ENCODE data around the gene MAGI2.

Gene MAGI2

GRCh38 chr7:78895393-78895792 is 558.1 kb downstream of the MAGI2 start:
- DNase-seq = no peak

DNA sequence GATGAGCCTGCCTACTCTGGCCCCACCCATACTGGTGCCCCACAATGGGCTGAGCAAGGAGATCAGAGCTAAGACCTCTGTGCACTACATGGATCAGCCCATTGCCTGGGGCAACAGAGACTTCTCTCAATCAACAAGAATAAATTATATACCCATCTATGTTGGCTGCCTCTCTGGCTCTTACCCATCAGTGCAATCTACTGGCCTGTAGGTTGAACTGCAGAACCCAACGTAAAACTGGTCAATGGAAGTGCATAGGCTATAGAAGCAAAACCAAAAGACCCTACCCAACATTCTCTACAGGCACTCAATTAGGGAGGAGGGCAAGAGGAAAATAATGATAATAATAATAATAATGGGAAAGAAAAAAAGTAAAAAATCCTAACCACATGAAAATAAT is 574.3 kb downstream of the MAGI2 start:
- no peak for DNase-seq

DNA sequence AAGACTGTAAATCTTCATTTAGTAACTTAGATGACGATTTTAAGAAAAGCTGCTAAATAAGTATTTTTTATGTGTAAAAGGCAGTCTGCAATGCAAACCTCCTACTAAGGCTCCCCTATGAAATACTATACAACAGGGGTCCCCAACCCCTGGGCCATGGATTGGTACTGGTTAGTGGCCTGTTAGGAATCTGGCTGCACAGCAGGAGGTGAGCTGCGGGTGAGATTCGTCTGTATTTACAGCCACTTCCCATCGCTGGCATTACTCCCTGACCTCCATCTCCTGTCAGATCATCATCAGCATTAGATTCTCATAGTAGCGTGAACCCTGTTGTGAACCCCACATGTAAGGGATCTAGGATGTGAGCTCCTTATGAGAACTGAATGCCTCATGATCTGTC is 580.4 kb downstream of the MAGI2 start:
- no peak for DNase-seq

GRCh38 chr7:78864339-78864738 is 589.1 kb downstream of the MAGI2 start:
- DNase-seq = no peak

DNA sequence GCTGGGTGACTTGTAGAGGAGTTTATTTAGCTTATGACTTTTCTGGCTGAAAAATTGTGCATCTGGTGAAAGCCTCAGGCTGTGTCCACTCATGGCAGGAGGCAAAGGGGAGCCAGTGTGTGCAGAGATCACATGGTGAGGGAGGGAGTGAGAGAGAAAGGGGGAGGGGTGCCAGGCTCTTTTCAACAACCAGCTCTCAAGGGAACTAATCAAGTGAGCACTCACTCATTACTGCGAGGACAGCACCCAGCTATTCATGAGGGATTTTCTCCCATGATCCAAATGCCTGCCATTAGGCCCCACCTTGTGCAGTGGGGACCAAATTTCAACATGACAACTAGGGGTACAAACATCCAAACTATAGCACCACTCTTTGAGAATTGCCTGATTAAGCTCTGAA is 590.2 kb downstream of the MAGI2 start:
- DNase-seq = no peak

GRCh38 chr7:78862411-78862900 is 591.0 kb downstream of the MAGI2 start:
- DNase-seq = no peak

- DNase-seq = no peak
Observed at GRCh38 chr7:78852951-78853350, 600.5 kb downstream of the MAGI2 start.

DNA sequence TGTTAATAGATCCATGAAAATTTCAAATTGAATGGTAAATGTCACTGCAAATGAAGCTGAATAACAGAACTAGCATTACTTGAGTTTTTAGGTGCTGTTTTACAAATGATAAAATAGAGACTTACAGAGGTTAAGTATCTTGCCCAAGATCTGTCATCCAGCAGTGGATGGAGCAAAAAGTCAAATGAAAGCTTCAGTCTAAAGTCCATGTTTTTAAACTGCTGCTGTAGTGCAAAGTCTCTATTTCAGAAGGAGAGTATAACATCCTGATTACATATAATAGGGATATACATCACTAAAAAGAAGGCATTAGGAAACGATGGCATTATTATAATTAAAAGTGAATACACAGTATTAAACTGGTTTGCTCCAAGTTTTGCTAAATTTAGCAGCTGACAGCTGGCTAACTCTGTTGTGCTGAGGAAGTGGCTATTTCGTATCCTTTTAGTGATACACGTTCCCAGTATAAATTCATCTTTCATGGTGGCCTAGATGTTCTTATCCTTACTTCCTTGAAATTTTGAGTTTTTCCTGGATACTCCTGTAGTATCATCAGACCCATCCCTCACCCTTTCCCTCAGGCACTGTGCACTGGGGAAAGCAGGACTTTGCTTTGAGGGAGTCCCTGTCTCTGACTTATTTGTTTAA is 603.2 kb downstream of the MAGI2 start:
- no peak for DNase-seq

- DNase-seq = no peak
Observed at GRCh38 chr7:78845155-78845554, 608.3 kb downstream of the MAGI2 start.

DNA sequence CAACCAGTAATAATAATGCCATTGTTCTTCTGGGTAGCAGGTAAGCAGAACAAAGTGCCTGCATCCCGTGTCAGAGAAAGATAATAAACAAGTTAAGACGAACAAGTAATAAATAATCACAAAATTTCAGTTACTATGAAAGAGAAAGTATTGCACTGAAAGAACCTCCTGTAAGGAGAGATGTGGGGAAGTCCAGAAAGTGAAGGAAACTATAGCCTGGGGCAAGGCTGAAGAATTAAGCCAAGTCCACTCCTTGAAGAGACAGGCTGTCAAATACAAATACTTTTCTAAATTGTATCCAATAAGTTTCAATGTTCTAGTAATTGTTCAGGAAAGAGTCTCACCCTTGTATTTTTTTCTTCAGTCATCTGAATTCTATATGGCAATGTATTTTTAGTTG is 611.4 kb downstream of the MAGI2 start:
- no peak for DNase-seq

DNA sequence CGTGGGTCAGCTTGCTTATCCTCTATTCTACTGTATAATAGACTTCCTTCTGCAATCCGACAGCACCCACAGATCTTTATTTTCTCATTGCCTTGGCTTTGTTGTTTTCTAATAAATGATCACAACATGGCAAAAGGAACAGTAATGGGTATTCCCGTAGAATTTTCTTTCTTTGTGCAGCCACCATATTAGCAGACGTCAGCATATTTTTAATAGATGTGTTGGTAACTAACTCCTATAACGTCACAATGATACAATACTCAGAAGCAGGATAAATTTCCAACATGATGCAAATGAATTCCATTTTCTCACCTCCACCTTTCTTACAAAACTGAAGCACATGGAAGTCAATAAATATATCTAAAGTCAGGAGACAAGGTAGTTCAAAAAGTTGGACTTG is 617.6 kb downstream of the MAGI2 start:
- DNase-seq = no peak

- no peak for DNase-seq
Observed at GRCh38 chr7:78828317-78828716, 625.1 kb downstream of the MAGI2 start.

- no peak for DNase-seq
Observed at GRCh38 chr7:78803501-78804127, 649.9 kb downstream of the MAGI2 start.

GRCh38 chr7:78794101-78794500 is 659.4 kb downstream of the MAGI2 start:
- DNase-seq = no peak

DNA sequence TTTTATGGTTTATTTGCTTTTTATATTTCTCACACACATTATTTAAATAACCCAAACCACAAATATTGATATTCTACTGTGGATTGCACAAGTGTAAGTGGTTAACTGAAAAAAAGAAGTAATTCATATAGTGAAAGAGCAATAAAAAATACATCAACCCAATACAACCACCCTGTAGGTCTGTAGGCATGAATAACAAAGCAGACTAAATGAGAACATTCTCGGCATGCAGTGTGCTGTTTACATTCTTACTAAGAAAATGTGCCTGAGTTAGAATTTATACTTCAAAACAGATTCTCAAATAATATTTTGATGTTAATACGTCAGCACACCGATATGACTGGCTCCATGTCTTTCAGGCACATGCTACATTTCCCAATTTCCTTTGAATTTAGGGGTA is 660.8 kb downstream of the MAGI2 start:
- no peak for DNase-seq

- no peak for DNase-seq
Observed at GRCh38 chr7:78792006-78792405, 661.5 kb downstream of the MAGI2 start.

GRCh38 chr7:78788464-78788863 is 665.0 kb downstream of the MAGI2 start:
- DNase-seq = no peak

DNA sequence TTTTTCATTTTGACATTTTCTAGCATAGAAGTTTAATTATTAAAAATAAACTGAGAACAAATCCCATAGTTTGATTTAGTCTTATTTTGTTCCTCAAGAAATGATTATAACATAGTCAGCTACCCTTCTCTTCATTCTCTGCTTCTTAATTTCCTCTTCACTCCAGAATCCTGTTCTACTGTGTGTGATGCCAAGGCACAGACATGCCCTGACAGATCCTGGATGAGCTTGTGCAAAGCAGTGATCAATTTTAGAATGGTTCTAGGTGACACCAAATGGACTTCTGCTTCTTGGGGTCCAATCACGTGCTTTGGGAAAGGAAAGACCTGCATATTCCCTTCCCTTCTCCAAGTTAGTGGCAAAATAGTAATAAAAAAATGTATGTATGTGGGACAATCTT is 665.6 kb downstream of the MAGI2 start:
- DNase-seq = no peak

GRCh38 chr7:78786055-78786454 is 667.4 kb downstream of the MAGI2 start:
- DNase-seq = no peak

DNA sequence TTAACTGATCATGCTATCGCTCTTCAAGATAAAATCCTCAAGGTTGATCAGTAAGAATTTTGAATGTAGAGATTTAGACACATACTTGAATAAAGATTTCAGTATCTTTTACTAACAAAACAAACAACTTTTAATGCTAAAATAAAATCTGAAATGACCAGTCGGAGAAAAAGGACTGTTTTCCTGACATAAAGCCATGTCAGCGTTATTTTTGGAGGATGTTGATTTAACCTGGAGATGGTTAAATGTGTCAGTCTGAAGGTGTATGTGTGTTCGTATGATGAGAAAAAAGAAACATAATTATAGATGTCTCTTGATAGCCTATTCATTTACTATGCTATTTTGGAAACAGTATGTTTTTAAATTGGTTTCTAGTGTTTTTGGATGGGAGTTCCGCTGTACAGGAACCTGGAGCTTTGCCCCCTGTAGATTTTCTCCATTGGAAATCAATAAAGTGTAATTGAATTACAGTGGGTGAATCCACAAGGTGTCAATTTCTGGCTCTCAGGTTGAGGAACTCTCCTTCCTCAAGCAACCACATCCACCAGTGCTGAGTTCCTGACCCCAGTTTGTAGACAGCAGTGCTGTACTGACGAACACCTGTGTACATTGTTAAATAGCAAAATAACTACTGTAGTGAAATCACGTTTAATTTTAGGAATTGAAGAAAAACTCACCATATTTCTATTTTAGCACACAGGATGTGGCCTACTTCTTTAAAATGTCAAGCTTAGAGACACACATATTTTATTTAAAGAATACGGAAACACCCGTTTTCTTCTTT is 670.1 kb downstream of the MAGI2 start:
- no peak for DNase-seq

DNA sequence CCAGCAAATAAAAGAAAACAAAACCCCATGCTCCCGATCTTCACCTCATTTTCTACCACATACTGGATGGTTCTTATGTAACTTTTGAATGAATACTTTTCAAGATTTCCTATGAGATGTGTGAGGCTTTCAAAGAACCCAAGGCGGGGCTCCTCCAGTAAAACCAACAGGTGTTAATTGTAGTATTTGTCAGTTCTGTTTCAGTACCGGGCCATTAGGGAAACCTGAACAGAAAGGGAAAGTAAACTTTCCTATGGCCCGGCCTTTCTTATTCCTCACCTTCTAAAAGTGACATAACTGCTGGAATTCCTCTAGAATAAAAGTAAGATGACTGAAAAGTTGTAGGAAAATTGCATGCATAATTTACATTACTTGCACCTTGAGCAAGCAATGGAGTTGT is 672.9 kb downstream of the MAGI2 start:
- DNase-seq = no peak

- no peak for DNase-seq
Observed at GRCh38 chr7:78779788-78780187, 673.7 kb downstream of the MAGI2 start.

DNA sequence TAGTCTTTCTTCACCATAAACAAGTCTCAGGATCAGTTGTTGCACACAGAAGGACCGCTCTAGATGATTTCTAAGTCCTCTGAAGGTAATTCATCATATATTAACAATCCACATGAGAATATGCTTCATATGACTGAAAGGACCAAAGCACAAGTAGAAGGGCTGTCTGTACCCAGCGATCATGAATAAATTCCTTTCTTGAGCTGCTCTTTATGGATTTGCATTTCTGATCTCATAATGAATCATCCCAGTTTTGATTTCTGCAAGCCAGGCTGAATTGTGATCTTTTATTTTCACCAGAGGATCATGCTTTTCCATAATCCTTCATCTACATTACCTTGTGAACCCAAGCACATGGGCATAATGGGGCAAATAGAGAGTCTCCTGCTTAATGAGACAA is 675.6 kb downstream of the MAGI2 start:
- DNase-seq = no peak

Data from central memory CD4-positive, alpha-beta T cell (primary cell).